Ascending aorta (tissue), 2 donors: ENCODE results near the gene IKZF4. TPM values are rescaled to one million over a fixed set of nuclear protein-coding genes. Genes with fewer than 3 reads are reported as not detected.
A peak's percentile ranks its signal among the peaks of the same experiment; 100 is the strongest.
"Not testable (repeated sequence)": the region's sequence is repeated elsewhere in the genome, so short reads cannot be mapped to it uniquely, and the experiment has no call there.

Source experiments
- DNase-seq, 2 donors: peaks; one replicate each; pipeline ENCODE4 v3.0.0-alpha.2; 2019; ENCODE audit warnings: low spot score in 2 of 2
- H3K27ac ChIP-seq, 2 donors: fragments of 200-600 bp; sonication (generic); one replicate each; pipeline ENCODE4 v1.5.1; 2016 to 2017; ENCODE audit warnings: mild to moderate bottlenecking in 1 of 2
- H3K27me3 ChIP-seq: fragments of 200-600 bp; sonication (generic); one replicate; pipeline ENCODE4 v1.5.1; 2017
- H3K36me3 ChIP-seq, 2 donors: fragments of 200-600 bp; sonication (generic); one replicate each; pipeline ENCODE4 v1.5.1; 2016
- H3K4me1 ChIP-seq, 2 donors: fragments of 200-600 bp; sonication (generic); one replicate each; pipeline ENCODE4 v1.5.1; 2016 to 2017; ENCODE audit warnings: mild to moderate bottlenecking in 1 of 2
- H3K4me3 ChIP-seq, 2 donors: fragments of 200-600 bp; sonication (generic); one replicate each; pipeline ENCODE4 v1.5.1; 2016 to 2017; ENCODE audit warnings: mild to moderate bottlenecking in 1 of 2
- H3K9me3 ChIP-seq, 2 donors: fragments of 200-600 bp; sonication (generic); one replicate each; pipeline ENCODE4 v1.5.1; 2016
- CTCF ChIP-seq, 3 experiments: fragments of 200-600 bp in 2 of 3; fragments of 450-650 bp in 1 of 3; sonication (generic) in 2 of 3; IDR thresholded peaks; one replicate each; pipeline ENCODE4 v1.5.1; 2016 to 2019; ENCODE audit warnings: antibody characterized with exemption in 3 of 3, mild to moderate bottlenecking in 1 of 3, moderate library complexity in 1 of 3
- intact Hi-C: fragments of 100-400 bp; cut with DNase I; formaldehyde crosslinking; loops from one replicate; pipeline ENCODE4 v1.15.1; 2023
- total RNA-seq: library from RNA; depleted of rRNA; stranded (reverse); fragments of >200 nt; gene quantifications from one replicate; pipeline ENCODE4 v1.1.0, GENCODE V29; 2016

The IKZF4 gene
- total RNA-seq, 1 donor from 2014 or later = 1.6 TPM

- H3K36me3 ChIP-seq = peaks cover 30 to 33% of the 10 kb centered on the region in 2 donors
- peak overlapping the region; percentile 58 to 77 for H3K27ac ChIP-seq
- no peaks in the 10 kb centered on the region for H3K9me3 ChIP-seq
- H3K4me1 ChIP-seq = peaks cover 0 to 5% of the 10 kb centered on the region in 2 donors
- H3K4me3 ChIP-seq = peak overlapping the region; percentile 70 to 72
- TF ChIP-seq CTCF (IDR thresholded peaks at IDR 0.05) = peak; percentile 74 to 82 (median 82)
- no peaks in the 10 kb centered on the region for H3K27me3 ChIP-seq
- intact Hi-C loops = loop anchor here (1.0 to 2.0 kb wide), 3 partner anchors 19 to 123 kb away; partner anchors contain the start of gene ZC3H10
- DNase-seq = peak in 1 of 2 donors; percentile 79
Measured at GRCh38 chr12:55996201-55996714, 24.6 kb upstream of the IKZF4 start.

GRCh38 chr12:55996715-55997534 lies 23.9 kb upstream of the IKZF4 start, which contains the start of gene SUOX:
TSS of gene SUOX (plus strand) at chr12:55997276. CDS start at chr12:56002222, 4,946 bp downstream.
- H3K4me1 ChIP-seq = peaks cover 0 to 5% of the 10 kb centered on the region in 2 donors
- DNase-seq = peak; percentile 96 to 98
- H3K9me3 ChIP-seq = no peaks in the 10 kb centered on the region
- intact Hi-C loops = loop anchor here (1.0 to 2.0 kb wide), 5 partner anchors 10 to 122 kb away; partner anchors contain the start of genes RPS26 and ZC3H10
- peaks cover 24 to 28% of the 10 kb centered on the region in 2 donors for H3K36me3 ChIP-seq
- no peaks in the 10 kb centered on the region for H3K27me3 ChIP-seq
- TF ChIP-seq CTCF (IDR thresholded peaks at IDR 0.05) = no peak
- H3K4me3 ChIP-seq = peak within 1 kb of the TSS; percentile 70 to 72
- peak within 1 kb of the TSS; percentile 76 to 77 for H3K27ac ChIP-seq

GRCh38 chr12:55997535-55997859 lies 23.3 kb upstream of the IKZF4 start:
- Histone ChIP-seq H3K27me3 (no peaks in the 10 kb centered on the region), H3K4me1 (peaks cover 0 to 5% of the 10 kb centered on the region in 2 donors), H3K9me3 (no peaks in the 10 kb centered on the region), H3K36me3 (peaks cover 20 to 25% of the 10 kb centered on the region in 2 donors), H3K4me3 (peak overlapping the region; percentile 70 to 72), H3K27ac (peak overlapping the region; percentile 76 to 77)
- TF ChIP-seq CTCF (IDR thresholded peaks at IDR 0.05) = no peak
- no peak for DNase-seq
- intact Hi-C loops = loop anchor here (1.0 to 2.0 kb wide), 4 partner anchors 10 to 121 kb away; partner anchors contain the start of genes RPS26 and ZC3H10

- H3K9me3 ChIP-seq, H3K27ac ChIP-seq, H3K27me3 ChIP-seq, H3K4me1 ChIP-seq, DNase-seq, H3K4me3 ChIP-seq, intact Hi-C loops: not testable (repeated sequence)
- H3K36me3 ChIP-seq = peaks cover 20 to 22% of the 10 kb centered on the region in 2 donors
Measured at GRCh38 chr12:55999522-55999921, 21.3 kb upstream of the IKZF4 start.

- H3K4me3 ChIP-seq, H3K27ac ChIP-seq, H3K9me3 ChIP-seq, H3K4me1 ChIP-seq, intact Hi-C loops, DNase-seq, H3K27me3 ChIP-seq: not testable (repeated sequence)
- H3K36me3 ChIP-seq = peaks cover 20 to 22% of the 10 kb centered on the region in 2 donors
Measured at GRCh38 chr12:55999999-56000540, 20.8 kb upstream of the IKZF4 start.

GRCh38 chr12:56001487-56002100 lies 19.2 kb upstream of the IKZF4 start:
- Histone ChIP-seq H3K27ac (no peak overlapping the region), H3K9me3 (no peaks in the 10 kb centered on the region), H3K4me1 (peaks cover 0 to 5% of the 10 kb centered on the region in 2 donors), H3K27me3 (no peaks in the 10 kb centered on the region), H3K36me3 (peaks cover 20 to 22% of the 10 kb centered on the region in 2 donors), H3K4me3 (no peak overlapping the region)
- no peak for DNase-seq
- intact Hi-C loops = no loop called here
- no peak for TF ChIP-seq CTCF (IDR thresholded peaks at IDR 0.05)

GRCh38 chr12:56003376-56003775 lies 17.5 kb upstream of the IKZF4 start:
- DNase-seq, H3K9me3 ChIP-seq, H3K4me1 ChIP-seq, H3K4me3 ChIP-seq, intact Hi-C loops, H3K27ac ChIP-seq, H3K27me3 ChIP-seq: not testable (repeated sequence)
- peaks cover 20 to 22% of the 10 kb centered on the region in 2 donors for H3K36me3 ChIP-seq
